Measurements from ENCODE around the gene MRGPRF.

Gene MRGPRF

GRCh38 chr11:68989936-68990606 lies 23.0 kb downstream of the MRGPRF start:
- no peaks in the 10 kb centered on the region for H3K4me1 Mint-ChIP-seq (ENCODE audit: low read depth in 2 of 2)
- peaks cover 40 to 76% of the 10 kb centered on the region in 2 donors for H3K27me3 Mint-ChIP-seq
- ATAC-seq (replicated peaks) = no peak
- H3K4me3 Mint-ChIP-seq = no peak overlapping the region
- no peak overlapping the region for H3K27ac Mint-ChIP-seq
- peaks cover 4% of the 10 kb centered on the region for H3K36me3 Mint-ChIP-seq (ENCODE audit: insufficient read depth)
- no peaks in the 10 kb centered on the region for H3K9me3 Mint-ChIP-seq
- DNase-seq = no peak

- Mint-ChIP-seq H3K27ac (no peak overlapping the region), H3K36me3 (ENCODE audit: insufficient read depth) (peaks cover 4% of the 10 kb centered on the region), H3K4me3 (no peak overlapping the region), H3K27me3 (peaks cover 35 to 61% of the 10 kb centered on the region in 2 donors), H3K4me1 (ENCODE audit: low read depth in 2 of 2) (no peaks in the 10 kb centered on the region), H3K9me3 (no peaks in the 10 kb centered on the region)
- DNase-seq (no peak), ATAC-seq (replicated peaks) (no peak)
These were observed 24.6 kb downstream of the MRGPRF start for GRCh38 chr11:68988491-68988890.

GRCh38 chr11:68987211-68987610 lies 25.8 kb downstream of the MRGPRF start:
- peaks cover 0 to 5% of the 10 kb centered on the region in 2 donors for H3K9me3 Mint-ChIP-seq
- DNase-seq (no peak), ATAC-seq (replicated peaks) (no peak)
- H3K4me3 Mint-ChIP-seq = no peak overlapping the region
- H3K27me3 Mint-ChIP-seq = peaks cover 23 to 55% of the 10 kb centered on the region in 2 donors
- H3K36me3 Mint-ChIP-seq (ENCODE audit: insufficient read depth) = peaks cover 4% of the 10 kb centered on the region
- no peaks in the 10 kb centered on the region for H3K4me1 Mint-ChIP-seq (ENCODE audit: low read depth in 2 of 2)
- no peak overlapping the region for H3K27ac Mint-ChIP-seq

GRCh38 chr11:68983801-68984200 lies 29.2 kb downstream of the MRGPRF start:
- Mint-ChIP-seq H3K36me3 (ENCODE audit: insufficient read depth) (peaks cover 4% of the 10 kb centered on the region), H3K4me1 (ENCODE audit: low read depth in 2 of 2) (peaks cover 0 to 2% of the 10 kb centered on the region in 2 donors), H3K9me3 (peaks cover 0 to 6% of the 10 kb centered on the region in 2 donors), H3K4me3 (no peak overlapping the region), H3K27me3 (peaks cover 21 to 51% of the 10 kb centered on the region in 2 donors), H3K27ac (no peak overlapping the region)
- ATAC-seq (replicated peaks) (no peak), DNase-seq (no peak)

GRCh38 chr11:68982134-68982533 lies 30.9 kb downstream of the MRGPRF start:
- Mint-ChIP-seq H3K9me3 (peaks cover 0 to 6% of the 10 kb centered on the region in 2 donors), H3K27ac (no peak overlapping the region), H3K27me3 (peaks cover 24 to 51% of the 10 kb centered on the region in 2 donors), H3K4me3 (no peak overlapping the region), H3K36me3 (ENCODE audit: insufficient read depth) (peaks cover 4% of the 10 kb centered on the region), H3K4me1 (ENCODE audit: low read depth in 2 of 2) (peaks cover 0 to 2% of the 10 kb centered on the region in 2 donors)
- ATAC-seq (replicated peaks) (no peak), DNase-seq (no peak)

- Mint-ChIP-seq H3K27me3 (peaks cover 17 to 37% of the 10 kb centered on the region in 2 donors), H3K36me3 (ENCODE audit: insufficient read depth) (no peaks in the 10 kb centered on the region), H3K4me1 (ENCODE audit: low read depth in 2 of 2) (peaks cover 0 to 2% of the 10 kb centered on the region in 2 donors), H3K4me3 (no peak within 1 kb of the TSS), H3K9me3 (peaks cover 0 to 6% of the 10 kb centered on the region in 2 donors), H3K27ac (no peak within 1 kb of the TSS)
- ATAC-seq (replicated peaks) = no peak
- no peak for DNase-seq
These were observed 32.3 kb downstream of the MRGPRF start, which contains the start of gene MRGPRD for GRCh38 chr11:68980776-68981065. Gene MRGPRD, minus strand, starts transcription at chr11:68980986. Its CDS starts 0 bp downstream, at chr11:68980986.

- H3K4me1 Mint-ChIP-seq (ENCODE audit: low read depth in 2 of 2) = peaks cover 0 to 2% of the 10 kb centered on the region in 2 donors
- no peak for DNase-seq
- peaks cover 0 to 6% of the 10 kb centered on the region in 2 donors for H3K9me3 Mint-ChIP-seq
- ATAC-seq (replicated peaks) = no peak
- H3K27ac Mint-ChIP-seq = no peak overlapping the region
- H3K36me3 Mint-ChIP-seq (ENCODE audit: insufficient read depth) = no peaks in the 10 kb centered on the region
- H3K4me3 Mint-ChIP-seq = no peak overlapping the region
- peaks cover 17 to 33% of the 10 kb centered on the region in 2 donors for H3K27me3 Mint-ChIP-seq
These were observed 32.9 kb downstream of the MRGPRF start for GRCh38 chr11:68979931-68980775.

- Mint-ChIP-seq H3K36me3 (ENCODE audit: insufficient read depth) (no peaks in the 10 kb centered on the region), H3K9me3 (peaks cover 0 to 6% of the 10 kb centered on the region in 2 donors), H3K4me3 (no peak overlapping the region), H3K4me1 (ENCODE audit: low read depth in 2 of 2) (peaks cover 0 to 2% of the 10 kb centered on the region in 2 donors), H3K27me3 (peaks cover 17 to 33% of the 10 kb centered on the region in 2 donors), H3K27ac (no peak overlapping the region)
- DNase-seq = no peak
- ATAC-seq (replicated peaks) = no peak
These were observed 34.0 kb downstream of the MRGPRF start for GRCh38 chr11:68978931-68979594.

GRCh38 chr11:68978626-68978930 lies 34.5 kb downstream of the MRGPRF start:
- Mint-ChIP-seq H3K4me1 (ENCODE audit: low read depth in 2 of 2) (peaks cover 0 to 2% of the 10 kb centered on the region in 2 donors), H3K36me3 (ENCODE audit: insufficient read depth) (no peaks in the 10 kb centered on the region), H3K4me3 (no peak overlapping the region), H3K27ac (no peak overlapping the region), H3K27me3 (peaks cover 17 to 33% of the 10 kb centered on the region in 2 donors), H3K9me3 (peaks cover 0 to 6% of the 10 kb centered on the region in 2 donors)
- no peak for DNase-seq
- ATAC-seq (replicated peaks) = no peak

GRCh38 chr11:68977781-68978625 lies 35.0 kb downstream of the MRGPRF start:
- DNase-seq = no peak
- no peak overlapping the region for H3K27ac Mint-ChIP-seq
- H3K9me3 Mint-ChIP-seq = peaks cover 0 to 6% of the 10 kb centered on the region in 2 donors
- H3K4me3 Mint-ChIP-seq = no peak overlapping the region
- ATAC-seq (replicated peaks) = no peak
- peaks cover 0 to 2% of the 10 kb centered on the region in 2 donors for H3K4me1 Mint-ChIP-seq (ENCODE audit: low read depth in 2 of 2)
- peaks cover 17 to 33% of the 10 kb centered on the region in 2 donors for H3K27me3 Mint-ChIP-seq
- no peaks in the 10 kb centered on the region for H3K36me3 Mint-ChIP-seq (ENCODE audit: insufficient read depth)

- Mint-ChIP-seq H3K36me3 (ENCODE audit: insufficient read depth) (peaks cover 2% of the 10 kb centered on the region), H3K9me3 (no peaks in the 10 kb centered on the region), H3K4me1 (ENCODE audit: low read depth in 2 of 2) (peaks cover 0 to 2% of the 10 kb centered on the region in 2 donors), H3K27ac (no peak overlapping the region), H3K27me3 (peaks cover 20 to 38% of the 10 kb centered on the region in 2 donors), H3K4me3 (no peak overlapping the region)
- no peak for ATAC-seq (replicated peaks)
- no peak for DNase-seq
These were observed 36.5 kb downstream of the MRGPRF start for GRCh38 chr11:68976563-68976962.

GRCh38 chr11:68976095-68976494 lies 37.0 kb downstream of the MRGPRF start:
- H3K36me3 Mint-ChIP-seq (ENCODE audit: insufficient read depth) = peaks cover 3% of the 10 kb centered on the region
- ATAC-seq (replicated peaks) (no peak), DNase-seq (no peak)
- H3K27ac Mint-ChIP-seq = no peak overlapping the region
- peaks cover 24 to 42% of the 10 kb centered on the region in 2 donors for H3K27me3 Mint-ChIP-seq
- peaks cover 0 to 2% of the 10 kb centered on the region in 2 donors for H3K4me1 Mint-ChIP-seq (ENCODE audit: low read depth in 2 of 2)
- no peaks in the 10 kb centered on the region for H3K9me3 Mint-ChIP-seq
- H3K4me3 Mint-ChIP-seq = no peak overlapping the region

Data from effector memory CD8-positive, alpha-beta T cell (primary cell).